H1 (cell line): ENCODE data around the gene NRXN3. TPM values are rescaled to one million over a fixed set of nuclear protein-coding genes. Genes with fewer than 3 reads are reported as not detected.

Source experiments
- CTCF ChIA-PET: fragments of 300-600 bp; sonication (Branson Sonifier 250); formaldehyde crosslinking; loops from one replicate; lab custom pipeline; 2021; ENCODE audit not compliant: partially characterized antibody; lab: Charles Lee
- POLR2A ChIA-PET: fragments of 300-600 bp; sonication (Branson Sonifier 250); formaldehyde crosslinking; loops from one replicate; lab custom pipeline; 2021; ENCODE audit warnings: inconsistent platforms; ENCODE audit not compliant: partially characterized antibody; lab: Charles Lee
- DNase-seq, 2 experiments: peaks; one replicate each; pipeline versions ENCODE4 v3.0.0 to v3.0.0-alpha.2; 2010 to 2022; ENCODE audit warnings: low spot score in 2 of 2, low read depth in 1 of 2, mixed read lengths in 1 of 2
- FAIRE-seq: peaks from 2 replicates; lab custom pipeline; 2011; peaks lifted over from hg19 to GRCh38; lab: Jason Lieb, UNC
- H2AFZ ChIP-seq: 2 replicates; pipeline ENCODE4 v1.8.1; 2012; ENCODE audit warnings: low read length, inconsistent platforms
- H2AK5ac ChIP-seq: 2 replicates; pipeline ENCODE4 v1.6.1; 2013; ENCODE audit warnings: low read depth, low read length
- H2BK120ac ChIP-seq: replicated peaks from 2 replicates; pipeline ENCODE3; 2013; ENCODE audit warnings: low read depth, low read length, inconsistent platforms
- H2BK12ac ChIP-seq: 2 replicates; pipeline ENCODE4 v1.6.1; 2013; ENCODE audit warnings: low read depth, low read length
- H2BK15ac ChIP-seq: 2 replicates; pipeline ENCODE4 v1.6.1; 2013; ENCODE audit warnings: low read length
- H2BK20ac ChIP-seq: 2 replicates; pipeline ENCODE4 v1.6.1; 2013; ENCODE audit warnings: low read length
- H2BK5ac ChIP-seq: 2 replicates; pipeline ENCODE4 v1.6.1; 2013; ENCODE audit warnings: low read depth, low read length
- H3K14ac ChIP-seq: 2 replicates; pipeline ENCODE4 v1.6.1; 2013; ENCODE audit warnings: inconsistent platforms; ENCODE audit not compliant: insufficient read length
- H3K18ac ChIP-seq: 2 replicates; pipeline ENCODE4 v1.6.1; 2013; ENCODE audit warnings: low read length; ENCODE audit errors: extremely low read depth
- H3K23ac ChIP-seq: 2 replicates; pipeline ENCODE4 v1.6.1; 2013; ENCODE audit warnings: inconsistent platforms; ENCODE audit not compliant: insufficient read length
- H3K23me2 ChIP-seq: 2 replicates; pipeline ENCODE4 v1.6.1; 2013; ENCODE audit warnings: low read depth, low read length
- H3K27ac ChIP-seq: 2 replicates; pipeline ENCODE4 v1.6.1; 2011; ENCODE audit warnings: low read depth, low read length, inconsistent platforms
- H3K27me3 ChIP-seq, 4 experiments: replicated peaks in 1 of 4; 1 replicate in 1 of 4; 2 replicates in 3 of 4; pipeline versions ENCODE4 v1.6.1 to v1.8.1; 2011 to 2013; ENCODE audit warnings: low read length in 3 of 4, mild to moderate bottlenecking in 3 of 4, inconsistent platforms in 2 of 4, mixed read lengths in 2 of 4, moderate library complexity in 1 of 4; ENCODE audit not compliant: control insufficient read depth in 3 of 4, insufficient read depth in 3 of 4; ENCODE audit errors: extremely low read depth in 1 of 4
- H3K36me3 ChIP-seq, 4 experiments: 2 replicates each; pipeline versions ENCODE4 v1.6.1 to v1.8.1; 2011 to 2013; ENCODE audit warnings: mild to moderate bottlenecking in 4 of 4, low read length in 3 of 4, moderate library complexity in 2 of 4, control low read depth in 1 of 4, inconsistent platforms in 1 of 4; ENCODE audit not compliant: insufficient read depth in 4 of 4, control insufficient read depth in 2 of 4
- H3K4ac ChIP-seq: replicated peaks from 2 replicates; pipeline ENCODE3; 2013; ENCODE audit warnings: low read length, low read depth, mixed read lengths, inconsistent platforms; ENCODE audit not compliant: insufficient read length
- H3K4me1 ChIP-seq, 4 experiments: replicated peaks in 1 of 4; 1 replicate in 1 of 4; 2 replicates in 3 of 4; pipeline versions ENCODE4 v1.6.1 to v1.8.1; 2011 to 2013; ENCODE audit warnings: low read length in 3 of 4, inconsistent platforms in 2 of 4, mixed read lengths in 1 of 4; ENCODE audit not compliant: insufficient read depth in 4 of 4, control insufficient read depth in 3 of 4
- H3K4me2 ChIP-seq, 2 experiments: 2 replicates each; pipeline versions ENCODE4 v1.6.1 to v1.8.1; 2011 to 2013; ENCODE audit warnings: low read depth in 2 of 2, low read length in 2 of 2, control low read depth in 1 of 2, inconsistent platforms in 1 of 2, mild to moderate bottlenecking in 1 of 2; ENCODE audit not compliant: insufficient read depth in 1 of 2
- H3K4me3 ChIP-seq, 4 experiments: fragments of 200-600, 300-600 bp in 1 of 4; sonication (generic), shearing (Covaris generic), sonication (Bioruptor Twin) in 1 of 4; 2 replicates each; pipeline versions ENCODE4 v1.5.1 to v1.8.1; 2011 to 2016; ENCODE audit warnings: low read length in 4 of 4, low read depth in 3 of 4, control low read depth in 2 of 4, inconsistent platforms in 2 of 4, mild to moderate bottlenecking in 2 of 4, mixed read lengths in 1 of 4, moderate library complexity in 1 of 4; ENCODE audit not compliant: insufficient read depth in 2 of 4; ENCODE audit errors: extremely low read depth in 1 of 4
- H3K56ac ChIP-seq: replicated peaks from 2 replicates; pipeline ENCODE3; 2013; ENCODE audit warnings: low read depth, mild to moderate bottlenecking, mixed read lengths, low read length, inconsistent platforms; ENCODE audit not compliant: insufficient read length
- H3K79me1 ChIP-seq: 2 replicates; pipeline ENCODE4 v1.6.1; 2013; ENCODE audit warnings: low read depth, low read length, control low read depth
- H3K79me2 ChIP-seq, 2 experiments: 2 replicates each; pipeline versions ENCODE4 v1.6.1 to v1.8.1; 2012 to 2013; ENCODE audit warnings: low read length in 2 of 2, mild to moderate bottlenecking in 2 of 2, inconsistent platforms in 1 of 2; ENCODE audit not compliant: insufficient read depth in 2 of 2, control insufficient read depth in 1 of 2
- H3K9ac ChIP-seq, 4 experiments: replicated peaks in 1 of 4; 1 replicate in 1 of 4; 2 replicates in 3 of 4; pipeline versions ENCODE4 v1.6.1 to v1.8.1; 2011 to 2013; ENCODE audit warnings: low read depth in 3 of 4, low read length in 3 of 4, control low read depth in 2 of 4, mild to moderate bottlenecking in 2 of 4, moderate library complexity in 2 of 4, inconsistent platforms in 1 of 4; ENCODE audit errors: extremely low read depth in 1 of 4
- H3K9me3 ChIP-seq, 2 experiments: 2 replicates each; pipeline versions ENCODE4 v1.6.1 to v1.8.1; 2012 to 2013; ENCODE audit warnings: mild to moderate bottlenecking in 2 of 2, moderate library complexity in 2 of 2, control low read depth in 1 of 2, inconsistent platforms in 1 of 2, low read depth in 1 of 2, low read length in 1 of 2, mixed read lengths in 1 of 2; ENCODE audit not compliant: insufficient read depth in 2 of 2
- H4K20me1 ChIP-seq, 2 experiments: replicated peaks in 1 of 2; 2 replicates each; pipeline versions ENCODE3 to v1.8.1; 2011 to 2013; ENCODE audit warnings: inconsistent platforms in 2 of 2, low read length in 2 of 2, mild to moderate bottlenecking in 1 of 2; ENCODE audit not compliant: insufficient read depth in 2 of 2, control insufficient read depth in 1 of 2
- H4K5ac ChIP-seq: 2 replicates; pipeline ENCODE4 v1.6.1; 2013; ENCODE audit warnings: low read length, low read depth, mixed read lengths, inconsistent platforms; ENCODE audit not compliant: insufficient read length
- H4K8ac ChIP-seq: 2 replicates; pipeline ENCODE4 v1.8.0; 2013; ENCODE audit warnings: mild to moderate bottlenecking, moderate library complexity, low read length, inconsistent platforms; ENCODE audit not compliant: insufficient read depth; ENCODE audit errors: extremely low read depth
- H4K91ac ChIP-seq: replicated peaks from 2 replicates; pipeline ENCODE3; 2013; ENCODE audit warnings: low read length, mixed read lengths, inconsistent platforms; ENCODE audit not compliant: insufficient read length
- BACH1 ChIP-seq: IDR thresholded peaks from 2 replicates; pipeline ENCODE4 v1.6.1; 2012; ENCODE audit warnings: low read length, improper control_type of control experiment
- E2F6 ChIP-seq: IDR thresholded peaks from 2 replicates; pipeline ENCODE4 v1.6.1; 2012; ENCODE audit warnings: inconsistent platforms
- KDM4A ChIP-seq: IDR thresholded peaks from one replicate; pipeline ENCODE4 v1.7.1; 2012; ENCODE audit warnings: low read depth, mild to moderate bottlenecking, moderate library complexity, low read length, inconsistent platforms; ENCODE audit not compliant: severe bottlenecking
- NANOG ChIP-seq: IDR thresholded peaks from 2 replicates; pipeline ENCODE4 v1.6.1; 2011; ENCODE audit warnings: low read length, low read depth, mild to moderate bottlenecking, inconsistent platforms; ENCODE audit not compliant: insufficient read depth, poor library complexity, severe bottlenecking
- RBBP5 ChIP-seq: IDR thresholded peaks from 2 replicates; pipeline ENCODE4 v1.7.1; 2012; ENCODE audit warnings: low read depth, mild to moderate bottlenecking, inconsistent platforms, low read length, moderate library complexity, borderline replicate concordance
- TAF7 ChIP-seq: optimal IDR thresholded peaks from 2 replicates; pipeline ENCODE3; 2011; ENCODE audit warnings: low read depth, mild to moderate bottlenecking, inconsistent platforms, low read length, moderate library complexity, borderline replicate concordance
- TCF12 ChIP-seq: IDR thresholded peaks from 2 replicates; pipeline ENCODE4 v1.6.1; 2011; ENCODE audit warnings: low read depth, mild to moderate bottlenecking, low read length
- WGBS, 2 experiments: shearing (Covaris generic) in 1 of 2; methylation state at CpG; one replicate each; pipeline versions ENCODE4 v1.1.6 to v1.1.7; 2013 to 2015; ENCODE audit warnings: low lambda C conversion rate in 2 of 2, mixed read lengths in 2 of 2, inconsistent platforms in 1 of 2, low coverage in 1 of 2, missing lambda C conversion rate in 1 of 2; ENCODE audit not compliant: insufficient replicate concordance in 2 of 2, insufficient coverage in 1 of 2, insufficient read length in 1 of 2; ENCODE audit errors: extremely low coverage in 1 of 2, missing lambda C conversion rate in 1 of 2; 5-methylcytosine and 5-hydroxymethylcytosine counted together
- polyA plus RNA-seq, 7 experiments: library from polyadenylated mRNA; depleted of rRNA in 3 of 7; stranded (reverse) in 5 of 7; unstranded in 2 of 7; fragments of >200 nt in 5 of 7; fragments of 200-250 nt in 2 of 7; gene quantifications; 1 replicate in 5 of 7; 2 replicates in 1 of 7; 4 replicates in 1 of 7; pipeline versions ENCODE4 v1.2.1 to v1.2.3, GENCODE V29; 2011 to 2013; ENCODE audit warnings: missing spikeins in 2 of 7, mixed read lengths in 2 of 7
- total RNA-seq: library from RNA; stranded (reverse); fragmentation: NEBNext Ultra II Directional; extraction: Animal tissue kit (Norgen Biotek cat#: 25700); gene quantifications from 2 replicates; pipeline ENCODE4 v1.2.1, GENCODE V29; 2021

NRXN3 gene
- total and polyA plus RNA-seq, 2 of the 8 experiments (the other 6 are each of a cell fraction or from before 2014, with no cell fraction given) = 2.6 to 4.1 TPM

- FAIRE-seq = no peak
- H2BK5ac ChIP-seq = no peak overlapping the region
- WGBS, 2 experiments = 85% methylated on average over 3 of the region's 3 CpGs; no CpG with 5 or more reads in 1 of the 2 experiments
- no peak overlapping the region for H2BK15ac ChIP-seq
- peaks cover 4 to 11% of the 10 kb centered on the region in 2 experiments; a peak in 3 of 4 replicates for H3K9me3 ChIP-seq
- H3K27me3 ChIP-seq = no peaks in the 10 kb centered on the region
- CTCF ChIA-PET = interaction anchor here (1.0 to 1.3 kb wide), 2 partner anchors 170 to 240 kb away, joined by 3 to 4 read pairs; no protein-coding TSS in a partner anchor
- H2BK120ac ChIP-seq = no peak overlapping the region
- H3K4me1 ChIP-seq = no peaks in the 10 kb centered on the region
- no peak overlapping the region for H3K18ac ChIP-seq
- TF ChIP-seq RBBP5 = no peak
- TF ChIP-seq NANOG = no peak
- no peak for TF ChIP-seq TCF12
- no peak for TF ChIP-seq KDM4A
- no peak for TF ChIP-seq TAF7
- TF ChIP-seq E2F6 = no peak
- no peak for TF ChIP-seq BACH1
- TF ChIP-seq, all 59 proteins: peak for 0
- no peak overlapping the region for H4K91ac ChIP-seq
- no peak overlapping the region for H3K4me3 ChIP-seq
- no peak overlapping the region for H4K8ac ChIP-seq
- no peaks in the 10 kb centered on the region for H3K79me1 ChIP-seq
- H3K23ac ChIP-seq = no peak overlapping the region
- H2AK5ac ChIP-seq = no peak overlapping the region
- H3K4ac ChIP-seq = no peak overlapping the region
- H3K4me2 ChIP-seq = no peak overlapping the region
- H2BK20ac ChIP-seq = no peak overlapping the region
- no peaks in the 10 kb centered on the region for H4K20me1 ChIP-seq
- no peak for DNase-seq
- no peak overlapping the region for H3K27ac ChIP-seq
- no peak overlapping the region for H3K9ac ChIP-seq
- H3K79me2 ChIP-seq = no peaks in the 10 kb centered on the region
- no peaks in the 10 kb centered on the region for H3K36me3 ChIP-seq
- H3K14ac ChIP-seq = no peak overlapping the region
- H2AFZ ChIP-seq = no peak overlapping the region
- no peak overlapping the region for H3K56ac ChIP-seq
- H3K23me2 ChIP-seq = no peaks in the 10 kb centered on the region
- no peak overlapping the region for H4K5ac ChIP-seq
- POLR2A ChIA-PET = no interaction called here
- H2BK12ac ChIP-seq = no peak overlapping the region
These were observed 964.2 kb downstream of the NRXN3 start for GRCh38 chr14:79134361-79134760.
